H54 (cell line): ENCODE results near the gene SETD3.
A peak's percentile ranks its signal among the peaks of the same experiment; 100 is the strongest.

ENCODE experiments used
- DNase-seq: peaks from one replicate; pipeline ENCODE4 v3.0.0; 2011; ENCODE audit warnings: low spot score, mixed read lengths; ENCODE audit not compliant: insufficient read length
- FAIRE-seq: peaks from 3 replicates; lab custom pipeline; 2011; peaks lifted over from hg19 to GRCh38; lab: Jason Lieb, UNC
- POLR2A ChIP-seq: IDR thresholded peaks from 2 replicates; pipeline ENCODE4 v1.6.1; 2011; ENCODE audit warnings: low read depth, mild to moderate bottlenecking, low read length

SETD3 gene

GRCh38 chr14:99512571-99513182 lies 32.0 kb upstream of the SETD3 start:
- DNase-seq (no peak), FAIRE-seq (no peak)
- TF ChIP-seq POLR2A, result no peak

GRCh38 chr14:99512110-99512449 lies 31.4 kb upstream of the SETD3 start:
- no peak for FAIRE-seq

GRCh38 chr14:99511421-99512109 lies 30.9 kb upstream of the SETD3 start:
- TF ChIP-seq POLR2A, result no peak
- no peak for FAIRE-seq
- no peak for DNase-seq

More at GRCh38 chr14:99512110-99512449, 31.4 kb upstream of the SETD3 start:
- DNase-seq, result no peak
- TF ChIP-seq POLR2A, result no peak

GRCh38 chr14:99510556-99511139 lies 30.0 kb upstream of the SETD3 start:
- DNase-seq (no peak), FAIRE-seq (no peak)
- TF ChIP-seq POLR2A, result no peak

- no peak for TF ChIP-seq POLR2A
- no peak for DNase-seq
- FAIRE-seq, result no peak
These were observed 29.4 kb upstream of the SETD3 start for GRCh38 chr14:99509871-99510555.

GRCh38 chr14:99508896-99509629 lies 28.4 kb upstream of the SETD3 start:
- FAIRE-seq (no peak), DNase-seq (no peak)
- TF ChIP-seq POLR2A, result no peak

GRCh38 chr14:99507860-99508640 lies 27.4 kb upstream of the SETD3 start:
- TF ChIP-seq POLR2A, result no peak
- FAIRE-seq, result no peak
- no peak for DNase-seq

GRCh38 chr14:99506276-99506675 lies 25.6 kb upstream of the SETD3 start:
- TF ChIP-seq POLR2A, result no peak
- DNase-seq, result no peak
- FAIRE-seq, result no peak

- FAIRE-seq, result no peak
- no peak for DNase-seq
- TF ChIP-seq POLR2A, result no peak
These were observed 24.4 kb upstream of the SETD3 start for GRCh38 chr14:99505089-99505488.

GRCh38 chr14:99503848-99504453 lies 23.3 kb upstream of the SETD3 start:
- TF ChIP-seq POLR2A, result no peak
- DNase-seq, result no peak
- no peak for FAIRE-seq

- FAIRE-seq, result no peak
These were observed 22.3 kb upstream of the SETD3 start for GRCh38 chr14:99502989-99503421.

GRCh38 chr14:99497894-99498293 lies 17.2 kb upstream of the SETD3 start:
- TF ChIP-seq POLR2A, result no peak
- FAIRE-seq (no peak), DNase-seq (no peak)

More at GRCh38 chr14:99502989-99503421, 22.3 kb upstream of the SETD3 start:
- TF ChIP-seq POLR2A, result no peak
- no peak for DNase-seq

- no peak for TF ChIP-seq POLR2A
- no peak for DNase-seq
- peak; percentile 41 for FAIRE-seq
These were observed 16.7 kb upstream of the SETD3 start for GRCh38 chr14:99497341-99497740.
